ENCODE measurements around the gene RAD51B. TPM values are rescaled to one million over a fixed set of nuclear protein-coding genes. Genes with fewer than 3 reads are reported as not detected.

Gene RAD51B
- polyA plus RNA-seq, 10 donors = 5.3 to 10.7 (median 7.5) TPM

DNA sequence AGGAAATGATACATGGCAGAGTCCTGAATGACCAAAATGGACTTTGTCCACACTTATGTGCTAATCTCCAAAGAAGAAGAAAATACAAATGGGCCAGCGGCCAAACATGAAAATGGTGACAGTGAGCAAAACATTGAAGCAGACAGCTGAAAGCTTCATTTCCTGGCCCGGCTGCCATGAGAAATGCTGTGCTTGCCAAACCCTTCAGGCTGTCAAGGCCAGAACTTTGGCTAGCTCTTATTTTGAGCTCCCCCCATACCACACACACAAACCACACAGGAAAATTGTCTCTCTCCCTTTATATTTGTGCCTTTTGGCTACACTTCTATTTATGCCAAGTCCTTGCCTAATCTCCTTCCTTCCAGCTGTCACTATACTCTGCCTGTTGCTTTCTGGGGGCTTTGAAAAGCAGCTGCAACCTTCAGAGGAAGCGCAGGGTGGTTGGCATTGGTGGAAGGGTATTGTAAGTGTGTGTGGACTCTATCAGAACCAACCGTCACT is 323.8 kb downstream of the RAD51B start:
- peak; percentile 85 to 93 (median 90) for DNase-seq

DNA sequence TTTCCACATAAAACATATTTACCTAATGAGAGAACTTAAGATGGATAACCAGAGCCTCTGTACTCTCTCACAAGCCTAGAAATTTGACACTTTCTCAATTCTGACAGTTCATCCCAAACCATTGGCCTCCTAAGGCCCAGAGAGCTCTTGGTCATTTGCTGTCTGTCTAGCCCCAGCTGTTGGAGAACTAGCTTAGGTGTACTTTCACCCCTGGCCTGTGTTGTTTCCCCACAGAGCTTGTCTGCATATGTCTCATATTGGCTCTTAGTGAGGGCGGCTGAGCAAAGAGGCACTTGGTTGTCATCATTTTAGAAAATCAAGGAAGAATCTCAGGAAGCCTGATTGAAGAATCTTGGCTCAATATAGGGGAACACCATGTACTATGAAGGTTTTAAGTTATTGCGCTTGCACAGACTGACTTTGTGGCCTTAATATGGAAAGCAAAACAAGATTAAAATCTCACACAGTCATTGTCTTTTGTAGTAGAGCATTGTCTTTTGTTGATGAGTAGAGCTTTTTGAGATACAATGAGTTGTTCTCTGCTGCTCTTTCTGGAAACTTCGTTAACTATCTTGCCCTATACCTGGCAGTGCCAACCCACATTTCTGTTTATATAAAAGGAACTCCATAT is 324.6 kb downstream of the RAD51B start:
- peak in 1 of 3 donors; percentile 74 for DNase-seq

DNA sequence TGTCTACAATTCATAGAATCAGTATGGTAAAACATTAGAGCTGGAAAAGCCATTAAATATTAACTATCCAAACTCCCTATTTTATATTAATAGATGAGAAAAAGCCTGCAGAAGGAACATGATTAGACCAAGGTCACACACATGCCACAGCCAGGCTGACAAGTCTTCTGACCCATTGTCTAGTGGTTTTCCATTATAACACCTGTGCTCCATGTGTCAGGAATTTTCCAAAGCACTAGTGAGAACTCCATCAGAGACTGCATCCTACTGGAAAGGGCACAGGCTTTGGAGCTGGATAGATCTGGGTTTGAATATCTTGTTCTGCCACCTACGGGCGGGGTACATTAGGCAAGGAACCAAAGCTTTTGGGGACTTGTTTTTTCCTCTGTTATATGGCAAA is 325.5 kb downstream of the RAD51B start:
- no peak for DNase-seq

DNA sequence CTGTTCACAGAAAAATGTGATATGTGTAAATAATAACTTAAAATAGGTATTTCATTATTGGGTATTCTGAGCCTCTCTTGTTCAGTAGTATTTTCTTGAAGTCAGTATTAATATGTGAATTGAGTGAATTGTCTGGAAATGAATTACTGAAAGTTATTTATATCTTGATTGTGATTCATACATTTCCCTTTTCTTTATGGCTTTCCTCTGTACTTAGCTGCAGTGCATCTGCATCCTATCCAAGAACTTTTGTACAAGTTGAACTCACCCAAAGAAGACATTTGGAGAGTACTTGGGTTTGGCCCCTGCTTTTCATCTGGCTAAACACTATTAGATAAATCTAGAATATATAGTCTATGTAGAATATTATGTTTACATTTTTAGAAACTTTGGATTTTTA is 326.0 kb downstream of the RAD51B start:
- peak in 1 of 3 donors; percentile 66 for DNase-seq

DNA sequence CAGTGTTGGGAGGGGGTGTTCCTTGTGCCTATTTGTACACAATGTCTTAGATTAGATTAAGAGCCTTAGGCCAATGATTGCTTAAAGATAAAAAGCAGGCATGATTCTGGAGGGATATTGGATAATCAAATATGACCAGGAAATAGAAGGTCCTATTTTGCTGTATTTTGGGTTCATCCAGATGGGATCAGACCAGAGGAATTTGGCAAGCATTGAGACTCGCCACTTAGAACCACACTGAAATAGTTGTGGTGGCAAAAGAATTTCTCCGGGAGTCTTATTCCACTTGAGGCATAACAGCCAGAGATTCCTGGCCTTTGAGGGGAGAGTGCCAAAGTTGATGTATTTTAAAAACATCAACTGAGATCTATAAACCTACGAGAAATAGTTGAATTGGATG is 327.2 kb downstream of the RAD51B start:
- peak in 2 of 3 donors; percentile 67 to 95 for DNase-seq

DNA sequence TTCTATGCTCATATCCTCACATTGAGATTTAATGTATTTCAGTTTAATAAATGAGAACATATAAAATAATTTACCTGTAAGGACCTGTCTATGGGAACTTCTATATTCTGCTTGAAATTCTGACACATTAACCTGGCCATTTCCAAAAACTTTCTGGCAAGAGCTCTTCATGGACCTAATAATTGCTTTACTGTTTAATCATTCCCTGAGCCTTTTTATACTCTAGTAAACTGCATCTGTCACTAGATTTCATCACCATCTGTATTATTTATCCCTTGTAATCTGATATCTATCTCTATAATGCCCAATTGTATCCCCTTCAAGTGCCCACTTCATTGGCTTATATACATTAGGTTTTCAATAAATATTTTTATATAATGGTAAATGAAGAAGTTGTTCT is 327.7 kb downstream of the RAD51B start:
- no peak for DNase-seq

DNA sequence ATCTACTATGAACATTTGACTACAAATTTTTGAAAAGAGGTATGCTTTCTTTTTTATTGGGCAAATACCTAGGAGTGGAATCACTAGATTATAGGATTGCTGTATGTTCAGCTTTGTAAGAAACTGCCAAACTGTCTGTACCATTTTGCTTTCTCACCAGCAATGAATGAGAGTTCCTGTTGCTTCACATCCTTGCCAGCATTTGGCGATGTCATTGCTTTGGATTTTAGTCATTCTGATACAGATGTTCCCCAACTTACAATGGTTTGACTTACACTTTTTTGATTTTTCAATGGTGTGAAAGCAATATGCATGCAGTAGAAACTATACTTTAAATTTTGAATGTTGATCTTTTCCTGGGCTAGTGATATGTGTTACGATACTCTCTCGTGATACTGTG is 328.7 kb downstream of the RAD51B start:
- DNase-seq = no peak

DNA sequence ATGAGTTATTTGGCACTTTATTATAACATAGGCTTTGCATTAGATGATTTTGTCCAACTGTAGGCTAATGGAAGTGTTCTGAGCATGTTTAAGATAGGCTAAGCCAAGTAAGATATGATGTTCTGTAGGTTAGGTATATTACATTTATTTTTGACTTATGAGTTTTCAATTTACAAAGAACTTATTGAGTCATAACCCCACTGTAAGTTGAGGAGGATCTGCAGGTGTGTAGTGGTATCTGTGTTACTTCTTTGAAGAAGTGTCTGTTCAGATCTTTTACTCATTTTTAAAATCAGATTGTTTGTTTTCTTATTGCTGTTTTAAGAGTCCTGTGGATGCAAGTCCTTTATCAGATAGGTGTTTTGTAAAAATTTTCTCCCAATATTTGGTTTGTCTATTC is 329.2 kb downstream of the RAD51B start:
- no peak for DNase-seq

DNA sequence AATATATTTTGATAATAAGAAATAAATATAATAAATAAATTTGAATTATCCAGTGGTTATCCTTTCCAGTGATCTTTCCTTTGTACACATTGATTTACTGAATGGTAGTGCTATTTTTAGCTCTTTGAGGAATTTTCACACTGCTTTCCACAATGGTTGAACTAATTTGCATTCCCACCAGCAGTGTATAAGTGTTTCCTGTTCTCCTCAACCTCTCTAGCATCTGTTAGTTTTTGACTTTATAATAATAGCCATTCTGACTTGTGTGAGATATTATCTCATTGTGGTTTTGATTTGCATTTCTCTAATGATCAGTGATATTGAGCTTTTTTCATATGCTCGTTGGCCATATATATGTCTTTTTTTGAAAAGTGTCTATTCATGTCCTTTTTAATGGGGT is 333.7 kb downstream of the RAD51B start:
- no peak for DNase-seq

DNA sequence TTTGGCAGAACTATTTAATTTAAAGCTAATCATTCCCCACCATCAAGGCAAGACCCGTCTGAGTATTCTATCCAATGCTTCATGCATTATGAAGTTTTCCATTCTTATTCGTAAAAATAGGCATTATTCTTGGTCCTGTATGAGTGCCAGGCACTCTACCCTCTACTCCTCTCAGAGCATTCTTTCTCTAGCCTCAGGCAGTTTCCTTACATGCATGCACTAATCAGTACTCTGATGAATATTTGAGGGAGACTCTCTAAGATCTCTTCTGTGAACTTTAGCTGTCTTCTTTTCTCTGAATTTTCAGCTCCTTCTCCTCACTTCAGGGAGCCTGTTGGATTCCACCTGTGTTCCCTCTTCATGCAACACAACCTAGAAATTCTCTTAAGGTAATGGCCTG is 334.7 kb downstream of the RAD51B start:
- DNase-seq = no peak

DNA sequence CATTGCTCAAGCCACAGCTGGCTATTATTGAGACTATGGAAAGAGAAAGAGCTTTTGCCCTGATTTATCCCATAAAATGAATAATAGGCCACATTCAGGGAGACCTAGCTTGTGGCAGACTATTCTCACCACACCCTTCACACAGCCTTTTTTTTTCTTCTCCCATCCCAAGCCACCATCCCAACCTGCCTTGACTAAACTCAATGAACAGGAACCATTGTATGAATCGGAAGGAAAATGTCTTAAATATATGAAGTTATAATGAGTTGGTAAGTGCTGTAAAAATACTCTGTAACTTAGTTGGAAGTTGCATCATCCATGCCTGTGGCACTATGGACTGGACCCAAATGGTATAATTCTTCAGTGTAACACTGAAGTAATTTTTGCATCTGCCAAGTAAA is 338.4 kb downstream of the RAD51B start:
- no peak for DNase-seq

DNA sequence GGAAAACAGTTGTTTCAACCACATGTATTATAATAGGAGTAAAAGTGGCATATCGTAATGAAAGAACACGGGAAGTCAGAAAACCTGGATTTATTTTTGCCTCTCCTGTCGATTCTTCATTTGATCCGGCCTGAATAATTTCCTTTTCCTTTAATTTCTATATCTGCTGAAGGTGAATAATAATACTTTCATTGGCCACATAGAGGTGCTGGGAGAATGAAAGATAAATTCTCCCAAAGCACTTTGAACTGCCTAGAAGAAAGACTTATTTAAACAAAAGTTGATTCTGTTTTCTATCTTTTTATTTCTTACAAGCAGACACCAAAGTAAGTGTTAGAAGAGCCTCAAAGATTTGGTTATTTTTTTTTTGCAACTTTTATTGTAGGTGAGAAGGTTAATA is 339.1 kb downstream of the RAD51B start:
- no peak for DNase-seq

DNA sequence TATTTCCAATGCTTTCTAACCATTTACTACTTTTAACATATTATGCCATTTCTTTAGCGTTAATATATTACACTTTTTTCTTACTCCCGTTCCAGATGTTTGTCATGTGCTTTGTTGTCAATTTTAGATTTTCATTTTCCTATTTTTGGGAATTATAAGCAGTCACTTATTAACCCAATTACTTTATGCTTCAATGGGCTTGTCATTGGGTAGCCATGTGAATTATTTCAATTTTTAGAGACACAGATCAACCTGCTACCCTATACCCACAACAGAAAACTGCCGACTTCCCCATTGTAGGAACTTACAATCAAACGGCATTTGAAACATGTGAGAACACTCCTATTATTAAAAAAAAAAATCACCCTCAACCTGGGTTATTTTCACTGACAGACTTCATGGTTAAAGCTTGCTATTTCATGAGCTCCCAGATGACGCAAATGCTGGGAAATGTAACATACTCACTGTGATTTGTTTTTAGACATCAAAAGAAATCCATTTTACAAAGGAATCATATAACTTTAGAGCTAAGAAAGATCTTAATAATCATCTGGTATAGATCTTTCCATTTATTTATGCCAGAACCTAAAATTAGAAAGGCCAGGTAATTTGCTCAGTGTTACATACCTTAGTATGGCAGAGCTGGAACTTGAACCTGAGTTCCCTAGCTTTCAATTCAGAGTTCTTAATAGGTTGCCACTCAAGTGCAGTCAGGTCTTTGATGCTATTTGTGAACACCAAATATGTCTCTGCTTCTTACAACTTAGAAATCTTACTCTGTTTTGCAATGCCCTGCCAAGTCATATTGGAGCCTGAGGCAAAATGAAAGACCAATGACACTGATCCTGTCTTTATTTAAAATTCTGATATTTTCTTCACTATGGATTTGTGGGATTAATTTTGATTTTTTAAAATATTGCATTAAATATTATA is 340.4 kb downstream of the RAD51B start:
- no peak for DNase-seq

DNA sequence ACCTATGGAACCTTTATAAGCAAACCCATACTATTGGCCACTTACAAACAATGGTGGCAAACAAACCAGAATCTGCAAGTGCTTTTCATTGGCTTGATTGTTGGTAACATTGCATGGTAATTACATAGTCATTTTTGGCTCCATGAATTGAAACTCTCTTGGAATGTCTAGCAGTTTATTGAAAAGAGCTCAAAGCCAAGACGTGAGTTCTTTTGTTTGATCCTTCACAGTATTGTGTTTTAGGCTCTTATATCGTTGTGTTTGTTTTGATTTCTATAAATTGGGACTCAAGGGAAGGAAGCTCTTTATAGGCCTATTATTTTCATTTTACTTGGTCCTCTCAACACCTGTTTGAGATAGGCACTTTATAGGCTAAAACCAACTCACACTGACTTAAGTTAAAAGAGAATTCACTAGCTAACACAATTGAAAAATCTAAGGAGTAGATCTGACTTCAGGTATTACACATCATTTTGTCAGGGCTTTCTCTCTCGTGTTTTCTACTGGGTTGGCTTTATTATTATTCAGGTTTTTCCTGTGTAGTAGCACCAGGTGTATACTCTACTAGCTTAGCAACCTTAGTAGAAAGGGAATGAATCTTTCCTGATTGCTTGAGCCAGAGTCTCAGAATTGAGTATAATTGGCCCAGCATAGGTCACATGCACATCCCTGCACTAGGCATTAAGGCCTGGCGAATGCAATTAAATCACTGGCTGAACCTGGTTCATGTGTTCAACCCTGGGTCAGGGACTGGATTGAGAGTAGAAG is 341.4 kb downstream of the RAD51B start:
- no peak for DNase-seq

DNA sequence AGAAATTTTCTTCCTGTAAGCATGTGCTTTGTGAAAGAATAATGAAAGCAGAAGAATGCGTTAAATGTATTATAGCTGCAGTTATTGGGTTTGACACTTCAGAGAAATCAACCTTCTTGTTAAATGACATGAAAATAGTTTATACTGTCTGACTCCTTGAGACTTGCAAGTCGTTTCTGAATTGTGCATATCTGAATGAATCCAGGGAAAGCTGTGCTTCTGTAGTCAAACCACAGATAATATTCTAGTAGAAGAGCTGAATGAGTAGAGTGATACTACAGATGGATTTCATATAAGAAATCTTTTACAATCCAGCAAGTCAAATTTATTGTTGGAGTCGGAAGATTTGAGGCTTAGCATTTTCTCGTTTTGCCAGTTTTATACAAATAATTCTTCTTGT is 343.3 kb downstream of the RAD51B start:
- no peak for DNase-seq

DNA sequence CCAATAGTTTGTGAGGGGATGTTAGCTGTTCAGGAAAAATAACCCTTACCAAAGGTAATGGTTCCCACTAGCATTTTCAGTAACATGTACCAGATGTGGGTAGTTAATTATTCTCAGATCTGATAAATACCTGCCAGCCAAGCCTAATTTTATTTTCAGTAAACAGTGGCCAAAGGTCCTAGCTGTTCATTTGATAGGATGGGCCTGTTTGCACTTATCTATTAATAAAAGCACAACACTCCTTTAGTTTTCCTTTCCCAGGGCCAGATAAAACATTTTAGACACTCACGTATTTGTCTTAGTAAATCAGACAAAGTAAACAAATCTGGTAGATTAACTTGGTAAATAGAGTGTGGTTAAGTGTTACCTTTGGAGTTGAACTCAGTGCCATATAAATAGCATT is 345.1 kb downstream of the RAD51B start:
- DNase-seq = peak in 1 of 3 donors; percentile 74

DNA sequence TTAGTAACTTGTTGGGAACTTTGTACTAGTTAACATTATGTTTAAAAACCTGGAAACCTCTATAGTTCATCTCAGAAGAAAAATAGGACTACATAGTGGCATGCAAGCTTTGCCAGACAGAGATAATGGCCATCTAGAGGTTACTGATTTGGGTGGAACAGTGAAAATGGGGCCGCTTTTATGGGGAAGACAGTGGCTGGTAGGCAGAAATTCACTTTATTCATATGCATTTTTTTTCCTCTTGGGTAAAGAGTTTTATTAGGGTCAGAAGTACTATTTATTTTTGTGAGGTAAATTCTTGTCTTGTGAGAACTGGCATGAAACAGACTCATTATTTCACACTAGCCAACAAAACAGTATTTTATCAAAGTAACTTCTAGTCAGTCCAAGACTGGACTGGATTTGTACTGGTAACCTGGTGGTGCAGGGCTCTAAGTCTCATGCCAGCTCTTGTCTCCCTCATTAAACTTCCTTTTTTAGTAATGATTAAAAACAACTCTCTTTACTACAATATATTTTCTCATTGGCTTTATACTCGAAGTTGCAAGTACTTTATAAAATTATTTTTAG is 345.8 kb downstream of the RAD51B start:
- DNase-seq = no peak

DNA sequence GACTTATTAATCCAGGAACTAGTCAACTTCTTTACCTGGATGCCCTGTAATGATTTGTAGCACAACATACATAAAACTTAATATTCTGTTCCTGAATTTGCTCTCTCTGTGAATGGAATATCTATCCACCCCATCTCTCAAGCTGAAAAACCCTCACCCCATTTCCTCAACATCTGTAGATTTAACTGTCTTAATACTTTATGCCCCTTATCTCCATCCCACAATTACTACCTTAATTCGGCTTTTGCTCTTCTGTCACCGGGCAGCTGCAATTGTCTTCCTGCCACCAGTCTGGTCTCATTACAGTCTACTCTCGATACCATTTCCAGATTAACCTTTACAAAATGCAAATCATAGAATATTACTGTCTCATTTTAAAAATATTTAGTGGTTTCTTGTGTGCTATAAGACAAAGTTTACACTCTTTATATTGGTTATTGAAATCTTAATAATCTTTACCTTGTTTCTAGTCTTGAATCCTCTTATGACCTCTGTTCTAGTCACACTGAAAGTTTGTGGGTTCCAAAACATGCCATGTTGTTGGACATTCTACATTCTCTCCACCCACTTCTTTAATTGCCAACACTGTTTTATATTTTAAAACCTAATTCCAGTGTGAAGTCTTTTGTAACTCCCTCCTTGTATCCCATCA is 347.3 kb downstream of the RAD51B start:
- no peak for DNase-seq

DNA sequence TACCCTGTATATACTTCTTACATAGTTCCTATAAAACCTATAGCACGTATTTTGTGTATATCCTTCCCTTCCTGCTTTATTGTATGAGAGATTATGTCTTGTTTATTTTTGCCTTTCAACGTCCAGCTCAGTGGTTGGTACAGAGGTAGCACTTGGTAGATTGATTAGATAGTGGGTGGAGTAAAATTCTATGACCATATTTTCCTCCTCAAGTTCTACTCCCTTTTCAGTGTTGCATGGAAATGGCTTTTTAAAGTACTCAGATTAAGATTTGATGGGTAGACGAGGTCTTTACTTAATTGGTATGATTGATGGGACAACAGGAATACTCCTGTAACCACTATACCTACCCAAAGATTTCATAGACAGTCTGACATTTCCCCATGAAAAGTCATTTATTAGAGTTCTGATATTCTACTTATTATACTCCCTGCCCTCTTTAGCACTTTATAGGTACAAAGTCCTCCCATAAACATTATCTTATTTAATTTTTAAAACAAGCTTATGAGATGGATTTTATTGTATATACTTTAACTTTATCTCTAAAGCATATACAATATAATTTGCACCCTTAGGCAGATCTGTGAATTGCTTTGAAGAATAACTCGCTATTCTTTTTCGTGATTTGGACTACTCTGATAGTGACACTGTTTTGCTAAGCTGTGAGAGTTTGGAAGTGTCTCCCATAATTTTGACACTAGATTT is 348.0 kb downstream of the RAD51B start:
- no peak for DNase-seq

DNA sequence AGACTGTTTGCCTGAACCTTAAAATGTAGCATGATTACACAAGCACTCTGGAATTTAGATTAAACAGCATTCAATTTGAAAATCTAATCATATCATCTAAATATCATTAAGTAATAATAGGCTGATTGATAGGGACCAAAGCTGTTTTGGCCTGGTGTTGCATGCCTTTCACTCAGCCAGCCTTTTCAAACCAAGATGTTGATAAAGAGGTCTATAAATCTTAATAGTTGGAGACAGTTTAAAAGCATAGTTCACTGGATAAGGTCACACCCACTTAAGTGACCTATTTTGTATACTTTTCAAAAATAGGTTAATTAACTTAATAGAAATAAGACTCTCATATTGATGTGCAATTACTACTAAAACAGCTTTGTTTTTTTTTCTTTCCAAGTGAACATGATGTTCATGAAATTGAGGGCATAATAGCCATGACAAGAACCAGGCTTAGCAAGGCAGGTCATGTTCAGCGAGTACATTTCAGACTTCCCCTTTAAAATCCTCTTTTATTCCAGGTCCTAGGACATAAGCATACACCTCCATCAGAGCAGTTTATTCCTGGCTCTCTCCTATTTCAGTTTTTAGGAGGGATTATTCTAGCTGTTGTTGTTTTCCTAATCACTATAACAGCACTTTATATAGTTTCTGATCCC is 349.0 kb downstream of the RAD51B start:
- DNase-seq = no peak

Measured in muscle of back (tissue), 11 donors.